Measurements from ENCODE around the gene XKR8. TPM values are rescaled to one million over a fixed set of nuclear protein-coding genes. Genes with fewer than 3 reads are reported as not detected.

The XKR8 gene
- total and polyA plus RNA-seq, 9 of the 15 experiments (the other 6 are each of a cell fraction or from before 2014, with no cell fraction given) = 0.45 to 2.8 (median 1.7) TPM

DNA sequence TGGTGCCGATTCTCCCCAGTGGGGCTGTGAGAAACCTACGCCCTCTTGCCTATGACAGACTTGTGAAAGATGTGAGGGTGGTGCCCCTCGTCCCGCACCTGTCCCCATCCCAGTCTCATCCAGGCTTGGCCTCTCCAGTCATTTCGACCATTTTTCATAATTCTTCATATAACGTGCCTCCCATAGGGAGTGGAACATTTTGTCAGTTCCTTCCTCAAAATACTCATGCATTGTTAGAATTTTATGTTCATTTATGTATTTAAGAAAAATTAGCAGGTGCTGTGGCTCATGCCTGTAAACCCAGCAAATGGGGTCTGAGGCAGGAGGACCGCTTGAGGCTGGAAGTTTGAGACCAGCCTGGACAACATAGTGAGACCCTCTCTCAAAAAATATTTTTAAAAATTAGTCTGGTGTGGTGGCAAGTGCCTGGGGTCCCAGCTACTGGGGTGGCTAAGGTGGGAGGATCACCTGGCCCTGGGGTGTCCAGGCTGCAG, 44.6 kb upstream of the XKR8 start (continued):
- TF ChIP-seq ELF2 (CRISPR knock-in tag; IDR thresholded peaks at IDR 0.05) (no peak), NCOA4 (IDR thresholded peaks at IDR 0.05; ENCODE audit: partially characterized antibody) (no peak), ATF1 (CRISPR knock-in tag; IDR thresholded peaks at IDR 0.05) (no peak), ATF1 (tag; IDR thresholded peaks at IDR 0.05) (no peak; the same call in none of the 2 replicates), ATF4 (CRISPR knock-in tag; IDR thresholded peaks at IDR 0.05) (no peak), STAT6 (CRISPR knock-in tag; IDR thresholded peaks at IDR 0.05) (peak; percentile 14; the same call in 1 of the 2 replicates), GABPA (tag; conservative IDR thresholded peaks at IDR 0.05; ENCODE audit: low read depth) (peak; percentile 89; the same call in 1 of the 2 replicates), HDAC2 (IDR thresholded peaks at IDR 0.05) (peak; percentile 37; the same call in 1 of the 2 replicates), ARID2 (IDR thresholded peaks at IDR 0.05) (no peak), HDAC8 (tag; IDR thresholded peaks at IDR 0.05) (peak; percentile 82; the same call in 1 of the 2 replicates), DNMT1 (IDR thresholded peaks at IDR 0.05) (no peak), E2F5 (CRISPR knock-in tag; IDR thresholded peaks at IDR 0.05) (no peak), NR2C1 (IDR thresholded peaks at IDR 0.05) (no peak), NR2C1 (tag; IDR thresholded peaks at IDR 0.05) (no peak), ZNF780A (CRISPR knock-in tag; IDR thresholded peaks at IDR 0.05) (no peak), BRCA1 (IDR thresholded peaks at IDR 0.05) (no peak), BRCA1 (CRISPR knock-in tag; IDR thresholded peaks at IDR 0.05) (peak; percentile 11; the same call in 1 of the 2 replicates), NCOA1 (IDR thresholded peaks at IDR 0.05; ENCODE audit: low read depth) (0 out of 2 replicates have a peak, but pooled peaks have one; percentile 10), TRIM24 (IDR thresholded peaks at IDR 0.05) (peak in 1 of 2 experiments; percentile 1; a peak in 2 of 4 replicates), RNF2 (IDR thresholded peaks at IDR 0.05) (peak; percentile 33; the same call in 1 of the 2 replicates), HSF4 (CRISPR knock-in tag; IDR thresholded peaks at IDR 0.05; ENCODE audit: borderline replicate concordance) (no peak)
- TF ChIP-seq, protein P1, sequence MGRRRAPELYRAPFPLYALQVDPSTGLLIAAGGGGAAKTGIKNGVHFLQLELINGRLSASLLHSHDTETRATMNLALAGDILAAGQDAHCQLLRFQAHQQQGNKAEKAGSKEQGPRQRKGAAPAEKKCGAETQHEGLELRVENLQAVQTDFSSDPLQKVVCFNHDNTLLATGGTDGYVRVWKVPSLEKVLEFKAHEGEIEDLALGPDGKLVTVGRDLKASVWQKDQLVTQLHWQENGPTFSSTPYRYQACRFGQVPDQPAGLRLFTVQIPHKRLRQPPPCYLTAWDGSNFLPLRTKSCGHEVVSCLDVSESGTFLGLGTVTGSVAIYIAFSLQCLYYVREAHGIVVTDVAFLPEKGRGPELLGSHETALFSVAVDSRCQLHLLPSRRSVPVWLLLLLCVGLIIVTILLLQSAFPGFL (CRISPR knock-in tag; IDR thresholded peaks at IDR 0.05) = peak; percentile 36; the same call in 1 of the 2 replicates
